Inferior parietal cortex (tissue), 1 donor: ENCODE measurements around the gene EI24.

Experiments
- DNase-seq: peaks from one replicate; pipeline ENCODE4 v3.0.0-alpha.2; 2016; ENCODE audit errors: extremely low spot score

Gene EI24

GRCh38 chr11:125579811-125580210 lies 10.5 kb downstream of the EI24 start:
- no peak for DNase-seq

- DNase-seq: no peak
Observed at GRCh38 chr11:125583496-125583895, 14.2 kb downstream of the EI24 start.

GRCh38 chr11:125585487-125585886 lies 16.2 kb downstream of the EI24 start:
- DNase-seq: no peak

GRCh38 chr11:125586623-125587022 lies 17.3 kb downstream of the EI24 start:
- DNase-seq: no peak

GRCh38 chr11:125587480-125587879 lies 18.2 kb downstream of the EI24 start:
- DNase-seq: no peak

- DNase-seq: no peak
Observed at GRCh38 chr11:125588505-125588904, 19.2 kb downstream of the EI24 start.

GRCh38 chr11:125591649-125592304 lies 22.5 kb downstream of the EI24 start:
- peak; percentile 11 for DNase-seq

- peak; percentile 100 for DNase-seq
Observed at GRCh38 chr11:125592305-125593113, 23.2 kb downstream of the EI24 start, which contains the start of gene STT3A. Gene STT3A, plus strand, starts transcription at chr11:125592852. Its CDS starts 3,064 bp downstream, at chr11:125595916.

- DNase-seq: no peak
Observed at GRCh38 chr11:125593114-125593820, 24.0 kb downstream of the EI24 start.

- DNase-seq: no peak
Observed at GRCh38 chr11:125594958-125595357, 25.7 kb downstream of the EI24 start.

GRCh38 chr11:125600663-125601062 lies 31.4 kb downstream of the EI24 start:
- DNase-seq: no peak

- DNase-seq: no peak
Observed at GRCh38 chr11:125603207-125603606, 33.9 kb downstream of the EI24 start.

- no peak for DNase-seq
Observed at GRCh38 chr11:125605417-125605816, 36.1 kb downstream of the EI24 start.

- no peak for DNase-seq
Observed at GRCh38 chr11:125609545-125609944, 40.3 kb downstream of the EI24 start.

- DNase-seq: no peak
Observed at GRCh38 chr11:125618383-125618782, 49.1 kb downstream of the EI24 start.

- no peak for DNase-seq
Observed at GRCh38 chr11:125621995-125622394, 52.7 kb downstream of the EI24 start.

GRCh38 chr11:125623064-125623463 lies 53.8 kb downstream of the EI24 start:
- no peak for DNase-seq

GRCh38 chr11:125624756-125625213 lies 55.5 kb downstream of the EI24 start, which contains the start of gene CHEK1:
Gene CHEK1, plus strand, starts transcription at chr11:125625163. Its CDS starts 1,606 bp downstream, at chr11:125626769.
- DNase-seq: no peak

GRCh38 chr11:125625225-125625629 lies 56.0 kb downstream of the EI24 start:
- no peak for DNase-seq

- peak; percentile 91 for DNase-seq
Observed at GRCh38 chr11:125625630-125626287, 56.5 kb downstream of the EI24 start.

GRCh38 chr11:125626288-125626950 lies 57.1 kb downstream of the EI24 start:
- peak; percentile 27 for DNase-seq
